Uterus (tissue), 4 donors: ENCODE measurements around the gene TMEM269. TPM values are rescaled to one million over a fixed set of nuclear protein-coding genes. Genes with fewer than 3 reads are reported as not detected.

Experiments used
- DNase-seq, 2 donors: peaks; one replicate each; pipeline ENCODE4 v3.0.0-alpha.2; 2019 to 2020
- H3K27ac ChIP-seq, 2 donors: fragments of 200-600 bp; sonication (generic); 1 replicate in 1 of 2; 2 replicates in 1 of 2; pipeline ENCODE4 v1.5.1; 2016 to 2018
- H3K27me3 ChIP-seq, 2 donors: fragments of 200-600 bp; sonication (generic); one replicate each; pipeline ENCODE4 v1.5.1; 2018 to 2019; ENCODE audit warnings: control low read depth in 1 of 2
- H3K36me3 ChIP-seq, 2 donors: fragments of 200-600 bp; sonication (generic); one replicate each; pipeline ENCODE4 v1.5.1; 2019; ENCODE audit warnings: control low read depth in 1 of 2
- H3K4me1 ChIP-seq, 2 donors: fragments of 200-600 bp; sonication (generic); one replicate each; pipeline ENCODE4 v1.5.1; 2018 to 2019; ENCODE audit warnings: control low read depth in 1 of 2
- H3K4me3 ChIP-seq, 2 donors: fragments of 200-600 bp; sonication (generic); 1 replicate in 1 of 2; 2 replicates in 1 of 2; pipeline ENCODE4 v1.5.1; 2018 to 2019; ENCODE audit warnings: mild to moderate bottlenecking in 1 of 2
- H3K9me3 ChIP-seq, 2 donors: fragments of 200-600 bp; sonication (generic); one replicate each; pipeline ENCODE4 v1.5.1; 2019; ENCODE audit warnings: control low read depth in 1 of 2
- POLR2A ChIP-seq, 2 donors: fragments of 450-650 bp; IDR thresholded peaks; one replicate each; pipeline ENCODE4 v1.6.1; 2016; ENCODE audit warnings: antibody characterized with exemption in 2 of 2, mild to moderate bottlenecking in 1 of 2, moderate library complexity in 1 of 2
- intact Hi-C: fragments of 100-400 bp; cut with DNase I; formaldehyde crosslinking; loops from one replicate; pipeline ENCODE4 v1.15.1; 2023; ENCODE audit warnings: low total_unique reads
- total RNA-seq, 4 donors: library from RNA; depleted of rRNA in 3 of 4; stranded (reverse); fragments of >200 nt in 3 of 4; gene quantifications; one replicate each; pipeline versions ENCODE4 v1.1.0 to v1.2.4, GENCODE V29; 2014 to 2023
- TF ChIP-seq, protein P1 (sequence below), 4 experiments: fragments of 200-600 bp in 2 of 4; fragments of 450-650 bp in 2 of 4; sonication (generic) in 2 of 4; IDR thresholded peaks; one replicate each; pipeline ENCODE4 v1.5.1; 2016 to 2019; ENCODE audit warnings: antibody characterized with exemption in 4 of 4, mild to moderate bottlenecking in 2 of 4, moderate library complexity in 1 of 4
- donor health status: DM: yes; HTN: yes; CAD: no.

The TMEM269 gene
- total RNA-seq, 4 donors from 2014 or later = 0.07 to 1.1 TPM; not detected in 2

GRCh38 chr1:42774928-42775526 lies 9.8 kb upstream of the TMEM269 start:
- TF ChIP-seq, protein P1, sequence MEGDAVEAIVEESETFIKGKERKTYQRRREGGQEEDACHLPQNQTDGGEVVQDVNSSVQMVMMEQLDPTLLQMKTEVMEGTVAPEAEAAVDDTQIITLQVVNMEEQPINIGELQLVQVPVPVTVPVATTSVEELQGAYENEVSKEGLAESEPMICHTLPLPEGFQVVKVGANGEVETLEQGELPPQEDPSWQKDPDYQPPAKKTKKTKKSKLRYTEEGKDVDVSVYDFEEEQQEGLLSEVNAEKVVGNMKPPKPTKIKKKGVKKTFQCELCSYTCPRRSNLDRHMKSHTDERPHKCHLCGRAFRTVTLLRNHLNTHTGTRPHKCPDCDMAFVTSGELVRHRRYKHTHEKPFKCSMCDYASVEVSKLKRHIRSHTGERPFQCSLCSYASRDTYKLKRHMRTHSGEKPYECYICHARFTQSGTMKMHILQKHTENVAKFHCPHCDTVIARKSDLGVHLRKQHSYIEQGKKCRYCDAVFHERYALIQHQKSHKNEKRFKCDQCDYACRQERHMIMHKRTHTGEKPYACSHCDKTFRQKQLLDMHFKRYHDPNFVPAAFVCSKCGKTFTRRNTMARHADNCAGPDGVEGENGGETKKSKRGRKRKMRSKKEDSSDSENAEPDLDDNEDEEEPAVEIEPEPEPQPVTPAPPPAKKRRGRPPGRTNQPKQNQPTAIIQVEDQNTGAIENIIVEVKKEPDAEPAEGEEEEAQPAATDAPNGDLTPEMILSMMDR (IDR thresholded peaks at IDR 0.05) = no peak
- TF ChIP-seq POLR2A (IDR thresholded peaks at IDR 0.05) = no peak
- H3K36me3 ChIP-seq = no peaks in the 10 kb centered on the region
- DNase-seq = no peak

DNA sequence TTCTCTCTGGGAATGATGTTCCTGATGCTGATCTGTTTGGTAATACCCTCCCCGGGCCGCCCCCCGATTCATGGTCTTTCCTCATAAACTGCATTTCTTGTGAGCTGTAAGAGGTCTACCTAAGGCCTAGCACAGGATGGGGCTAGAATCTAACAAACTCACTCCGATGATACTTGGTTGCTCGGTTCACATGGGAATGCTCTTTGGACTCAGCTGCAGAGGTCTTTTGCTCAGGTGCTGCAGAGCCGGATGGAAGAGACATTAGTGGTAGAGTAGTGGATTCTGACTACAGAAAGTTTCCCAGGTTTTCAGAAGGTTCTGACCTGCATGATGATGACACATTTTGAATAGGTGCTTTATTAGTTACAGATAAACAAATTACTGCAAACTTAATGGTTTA lies 8.3 kb upstream of the TMEM269 start:
- Histone ChIP-seq H3K4me1 (no peaks in the 10 kb centered on the region), H3K27ac (no peak overlapping the region), H3K27me3 (no peaks in the 10 kb centered on the region), H3K9me3 (no peaks in the 10 kb centered on the region), H3K4me3 (no peak overlapping the region), H3K36me3 (no peaks in the 10 kb centered on the region)
- TF ChIP-seq, protein P1 (IDR thresholded peaks at IDR 0.05) = no peak
- no peak for TF ChIP-seq POLR2A (IDR thresholded peaks at IDR 0.05)
- no peak for DNase-seq
- intact Hi-C loops = no loop called here

More at GRCh38 chr1:42774928-42775526, 9.8 kb upstream of the TMEM269 start:
- intact Hi-C loops = no loop called here
- H3K4me1 ChIP-seq = peaks cover 0 to 4% of the 10 kb centered on the region in 2 donors
- H3K4me3 ChIP-seq = no peak overlapping the region
- no peak overlapping the region for H3K27ac ChIP-seq
- H3K27me3 ChIP-seq = no peaks in the 10 kb centered on the region
- no peaks in the 10 kb centered on the region for H3K9me3 ChIP-seq

- intact Hi-C loops = no loop called here
- TF ChIP-seq, protein P1 (IDR thresholded peaks at IDR 0.05) = peak; percentile 24 to 54 (median 46)
- no peak for TF ChIP-seq POLR2A (IDR thresholded peaks at IDR 0.05)
- Histone ChIP-seq H3K4me1 (no peaks in the 10 kb centered on the region), H3K27ac (no peak overlapping the region), H3K36me3 (no peaks in the 10 kb centered on the region), H3K9me3 (no peaks in the 10 kb centered on the region), H3K27me3 (no peaks in the 10 kb centered on the region), H3K4me3 (no peak overlapping the region)
- no peak for DNase-seq
Measured at GRCh38 chr1:42777852-42778251, 6.9 kb upstream of the TMEM269 start.

GRCh38 chr1:42779725-42780124 lies 5.1 kb upstream of the TMEM269 start:
- intact Hi-C loops = no loop called here
- no peak for TF ChIP-seq POLR2A (IDR thresholded peaks at IDR 0.05)
- TF ChIP-seq, protein P1 (IDR thresholded peaks at IDR 0.05) = no peak
- H3K36me3 ChIP-seq = no peaks in the 10 kb centered on the region
- no peak overlapping the region for H3K27ac ChIP-seq
- no peak overlapping the region for H3K4me3 ChIP-seq
- H3K4me1 ChIP-seq = no peaks in the 10 kb centered on the region
- H3K9me3 ChIP-seq = no peaks in the 10 kb centered on the region
- no peaks in the 10 kb centered on the region for H3K27me3 ChIP-seq
- DNase-seq = no peak

DNA sequence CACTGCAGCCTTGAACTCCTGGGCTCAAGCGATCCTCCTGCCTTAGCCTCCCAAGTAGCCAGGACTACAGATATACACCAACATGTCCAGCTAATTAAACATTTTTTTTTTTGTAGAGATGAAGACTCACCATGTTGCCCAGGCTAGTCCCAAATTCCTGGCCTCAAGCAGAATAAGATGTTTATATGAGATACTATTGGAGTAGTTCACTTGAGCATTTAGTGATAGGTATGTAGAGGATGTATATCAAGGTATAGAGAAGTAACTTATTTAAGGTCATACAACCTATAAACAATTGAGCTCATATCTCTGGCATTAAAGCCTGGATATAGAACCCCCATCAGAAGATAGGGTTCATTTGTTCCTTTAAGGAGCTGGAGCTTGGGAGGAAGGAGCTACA lies 4.6 kb upstream of the TMEM269 start:
- Histone ChIP-seq H3K9me3 (no peaks in the 10 kb centered on the region), H3K36me3 (no peaks in the 10 kb centered on the region), H3K4me3 (no peak overlapping the region), H3K27me3 (no peaks in the 10 kb centered on the region), H3K27ac (no peak overlapping the region), H3K4me1 (no peaks in the 10 kb centered on the region)
- intact Hi-C loops = no loop called here
- no peak for DNase-seq
- no peak for TF ChIP-seq POLR2A (IDR thresholded peaks at IDR 0.05)
- TF ChIP-seq, protein P1 (IDR thresholded peaks at IDR 0.05) = no peak
